Amygdala (tissue), 56 donors: ENCODE data around the gene FMN1.
"Not testable (repeated sequence)": the region's sequence is repeated elsewhere in the genome, so short reads cannot be mapped to it uniquely, and the experiment has no call there.

Source experiments
- DNase-seq, 56 donors: peaks; one replicate each; lab custom pipeline; 2025; lab: John Stamatoyannopoulos, UW

The FMN1 gene

GRCh38 chr15:32871883-32872282 lies 322.6 kb downstream of the FMN1 start:
- DNase-seq, result no peak

- DNase-seq, result no peak
These were observed 324.1 kb downstream of the FMN1 start for GRCh38 chr15:32870240-32871033.

DNA sequence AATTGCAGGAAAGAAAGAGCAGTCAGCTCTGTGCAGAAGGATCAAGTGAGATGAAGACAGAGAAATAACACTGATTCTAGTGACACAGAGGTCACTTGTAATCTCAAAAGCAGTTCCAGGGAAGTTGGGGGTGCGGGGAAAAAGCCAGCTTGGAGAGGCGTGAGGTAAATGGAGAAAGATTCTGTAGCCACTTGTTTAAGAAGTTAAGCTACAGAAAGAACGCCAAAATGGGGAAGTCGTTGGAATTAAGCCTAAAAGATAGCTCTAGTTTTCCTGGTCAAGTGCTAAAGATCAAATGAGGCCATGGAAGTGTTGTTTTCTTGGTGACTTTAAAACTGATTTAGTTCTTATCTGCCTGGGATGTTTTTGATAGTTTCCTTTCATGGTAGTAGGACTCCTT lies 324.7 kb downstream of the FMN1 start:
- DNase-seq, result no peak

DNA sequence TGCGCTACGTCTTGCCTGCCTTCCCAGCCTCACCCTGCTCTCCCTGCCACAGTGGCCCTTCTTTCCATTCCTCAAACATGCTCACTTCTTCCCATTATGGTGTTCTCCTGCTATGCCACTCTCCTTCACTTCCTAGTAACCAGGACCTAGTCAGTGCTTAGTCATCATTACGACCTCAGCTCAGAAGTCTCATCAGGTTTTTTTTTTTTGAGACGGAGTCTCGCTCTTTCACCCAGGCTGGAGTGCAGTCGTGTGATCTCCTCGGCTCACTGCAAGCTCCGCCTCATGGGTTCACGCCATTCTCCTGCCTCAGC lies 327.2 kb downstream of the FMN1 start:
- DNase-seq, result no peak

- DNase-seq, result no peak
These were observed 327.8 kb downstream of the FMN1 start for GRCh38 chr15:32866454-32867312.

DNA sequence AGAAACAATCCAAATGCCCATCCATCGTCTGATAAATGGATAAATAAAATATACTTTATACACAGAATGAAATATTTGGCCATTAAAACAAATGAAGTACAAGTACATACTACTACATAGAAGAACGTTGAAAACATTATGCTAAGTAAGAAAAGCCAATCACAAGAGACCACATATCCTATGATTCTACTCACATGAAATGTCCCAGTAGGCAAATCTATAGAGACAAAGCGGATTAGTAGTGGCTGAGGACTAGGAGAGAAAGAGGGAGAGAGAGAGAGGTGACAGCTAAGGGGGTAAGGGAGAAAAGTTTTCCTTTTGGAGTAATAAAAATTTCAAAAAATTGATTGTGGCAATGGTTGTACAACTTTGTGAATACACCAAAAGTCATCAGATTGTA lies 329.7 kb downstream of the FMN1 start:
- no peak for DNase-seq

GRCh38 chr15:32864051-32864450 lies 330.5 kb downstream of the FMN1 start:
- DNase-seq, result no peak

GRCh38 chr15:32861761-32862160 lies 332.8 kb downstream of the FMN1 start:
- peak in 38 of 56 donors; percentile 2 to 56 (median 16) for DNase-seq

- no peak for DNase-seq
These were observed 333.3 kb downstream of the FMN1 start for GRCh38 chr15:32861174-32861573.

GRCh38 chr15:32859996-32860395 lies 334.5 kb downstream of the FMN1 start:
- DNase-seq, result no peak

DNA sequence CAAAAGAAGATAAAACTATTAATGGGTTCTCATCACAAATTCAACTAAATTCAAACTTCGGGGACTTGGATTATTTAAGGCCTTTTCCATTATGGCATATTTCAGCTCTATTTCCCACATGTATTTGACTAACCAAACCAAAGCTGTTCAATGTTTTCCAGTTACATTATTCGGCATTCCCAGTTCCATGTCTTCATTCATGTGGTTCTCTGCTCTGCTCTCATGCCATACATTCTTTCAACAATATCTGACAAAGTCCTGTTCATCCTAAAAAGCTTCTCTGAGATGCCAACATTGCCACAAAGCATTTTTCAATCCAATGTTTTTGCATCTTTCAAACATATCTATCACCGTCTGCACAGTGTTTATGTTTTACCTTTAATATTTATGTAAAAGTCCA lies 335.3 kb downstream of the FMN1 start:
- DNase-seq, result no peak

GRCh38 chr15:32857732-32858131 lies 336.8 kb downstream of the FMN1 start:
- no peak for DNase-seq

DNA sequence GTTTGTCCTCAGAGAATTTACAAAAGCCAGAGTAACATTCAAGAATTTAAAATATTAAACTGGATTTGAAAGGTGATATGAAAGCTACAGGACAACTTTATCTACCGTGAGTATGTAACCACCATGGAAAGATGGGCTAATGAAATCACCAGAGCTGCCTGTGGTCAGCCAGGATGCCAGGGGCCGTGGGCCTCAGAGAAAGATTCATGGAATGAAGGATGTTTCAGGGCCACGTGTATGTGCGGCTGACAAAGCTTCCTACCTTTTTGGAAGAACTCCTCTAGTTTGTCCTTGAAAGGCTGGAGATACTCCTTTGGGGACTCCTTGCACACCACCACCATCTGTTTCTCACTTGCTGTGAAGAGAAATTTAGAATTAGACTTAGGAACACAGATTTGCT lies 337.8 kb downstream of the FMN1 start:
- DNase-seq, result no peak

- DNase-seq, result no peak
These were observed 338.6 kb downstream of the FMN1 start for GRCh38 chr15:32855942-32856341.

GRCh38 chr15:32853592-32853991 lies 340.9 kb downstream of the FMN1 start:
- no peak for DNase-seq

DNA sequence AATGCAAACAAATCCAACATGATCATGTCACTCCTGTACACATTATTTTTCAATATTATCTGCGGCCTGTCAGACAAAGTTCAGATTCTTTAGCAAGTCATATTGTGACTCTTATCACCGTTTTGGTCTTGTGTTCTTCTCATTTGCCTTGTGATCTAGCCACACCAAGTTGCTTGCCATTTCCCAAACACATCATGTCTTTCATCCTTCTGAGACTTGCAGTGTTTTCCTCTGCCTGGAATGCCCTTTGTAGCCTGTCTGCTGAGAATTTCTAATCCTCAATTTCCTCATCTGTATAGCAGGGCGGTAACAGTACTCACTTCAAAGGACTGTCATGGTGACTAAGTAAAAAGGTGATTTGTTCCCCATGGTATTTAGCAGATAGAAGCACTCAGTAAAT lies 341.7 kb downstream of the FMN1 start:
- no peak for DNase-seq

GRCh38 chr15:32852017-32852416 lies 342.5 kb downstream of the FMN1 start:
- DNase-seq, result no peak

- no peak for DNase-seq
These were observed 342.9 kb downstream of the FMN1 start for GRCh38 chr15:32851572-32851971.

GRCh38 chr15:32849769-32850668 lies 344.5 kb downstream of the FMN1 start:
- no peak for DNase-seq

GRCh38 chr15:32846671-32847070 lies 347.8 kb downstream of the FMN1 start:
- DNase-seq, result not testable (repeated sequence)

DNA sequence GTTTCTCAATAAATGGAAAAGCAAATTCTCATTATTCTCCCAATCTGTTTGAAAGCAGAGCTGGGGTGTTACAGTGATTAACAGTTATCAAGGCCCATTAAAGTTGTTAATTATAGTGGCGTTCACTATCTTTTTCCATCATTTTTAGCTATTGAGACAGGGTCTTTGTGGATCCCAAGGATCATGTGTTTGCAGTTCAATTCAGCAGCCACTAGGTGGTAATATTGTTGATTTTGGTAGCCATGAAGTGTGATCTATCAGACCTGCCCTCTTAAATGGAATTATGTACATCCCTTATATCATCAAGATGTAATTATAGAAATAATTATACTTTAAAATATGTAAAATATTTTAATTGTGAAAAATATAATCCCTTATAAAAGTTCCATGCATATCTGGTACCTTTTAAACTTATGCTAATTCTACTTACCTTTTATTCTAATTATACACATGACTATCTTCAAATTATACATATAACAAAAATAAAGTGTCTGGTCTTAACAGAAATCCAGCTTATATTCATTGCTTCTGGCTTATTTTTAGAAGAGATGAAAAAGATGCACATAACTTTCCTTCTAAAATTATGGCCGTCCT lies 350.3 kb downstream of the FMN1 start:
- DNase-seq, result no peak
